K562 (cell line): ENCODE results near the gene CLDN5. TPM values are rescaled to one million over a fixed set of nuclear protein-coding genes. Genes with fewer than 3 reads are reported as not detected.

Experiments used
- CBFA2T2 ChIP-seq: fragments of 450-650 bp; conservative IDR thresholded peaks from 2 replicates; pipeline ENCODE4 v1.6.1; 2017; ENCODE audit warnings: mild to moderate bottlenecking
- CHD2 ChIP-seq: IDR thresholded peaks from 2 replicates; pipeline ENCODE4 v1.6.1; 2011; ENCODE audit warnings: low read depth, low read length
- ELF2 ChIP-seq: fragments of 250-450 bp; sonication (Bioruptor Pico); IDR thresholded peaks from 2 replicates; pipeline ENCODE4 v1.5.0; 2021; ENCODE audit warnings: mild to moderate bottlenecking
- FOXM1 ChIP-seq, 2 experiments: fragments of 450-650 bp in 1 of 2; sonication (generic) in 1 of 2; formaldehyde crosslinking in 1 of 2; IDR thresholded peaks; 2 replicates each; pipeline versions ENCODE4 v1.6.1 to v1.9.0; 2017 to 2022; ENCODE audit warnings: low read depth in 2 of 2, mild to moderate bottlenecking in 2 of 2, missing genetic modification reagents in 1 of 2, moderate library complexity in 1 of 2
- HNRNPK ChIP-seq: fragments of 200-400 bp; formaldehyde crosslinking; IDR thresholded peaks from one replicate; pipeline ENCODE4 v1.6.1; 2018; ENCODE audit warnings: mild to moderate bottlenecking, low read depth, low read length; ENCODE audit not compliant: poor library complexity, severe bottlenecking
- MAZ ChIP-seq, 2 experiments: fragments of 450-650 bp in 1 of 2; sonication (generic) in 1 of 2; formaldehyde crosslinking; IDR thresholded peaks in 1 of 2; conservative IDR thresholded peaks in 1 of 2; 2 replicates each; pipeline versions ENCODE4 v1.4.0 to v1.5.0; 2020; ENCODE audit warnings: mild to moderate bottlenecking in 1 of 2, missing genetic modification reagents in 1 of 2
- MTF1 ChIP-seq: fragments of 250-450 bp; sonication (Bioruptor Pico); IDR thresholded peaks from 2 replicates; pipeline ENCODE4 v1.9.0; 2021; ENCODE audit warnings: moderate library complexity, mild to moderate bottlenecking, inconsistent platforms, borderline replicate concordance
- NEUROD1 ChIP-seq: fragments of 150-350 bp; IDR thresholded peaks from 2 replicates; pipeline ENCODE4 v1.6.1; 2014; ENCODE audit warnings: borderline replicate concordance, low read length, low read depth; ENCODE audit not compliant: partially characterized antibody
- PHF8 ChIP-seq: fragments of 200-600 bp; sonication (generic); IDR thresholded peaks from 2 replicates; pipeline ENCODE4 v1.6.1; 2012; ENCODE audit warnings: mixed run types, mild to moderate bottlenecking, inconsistent platforms, low read length, moderate library complexity, borderline replicate concordance
- PYGO2 ChIP-seq: fragments of 450-650 bp; IDR thresholded peaks from 2 replicates; pipeline ENCODE4 v1.6.1; 2016; ENCODE audit warnings: mild to moderate bottlenecking, missing genetic modification characterization, moderate library complexity, missing compliant biosample characterization
- RFX1 ChIP-seq: fragments of 450-650 bp; IDR thresholded peaks from 2 replicates; pipeline ENCODE4 v1.6.1; 2016; ENCODE audit warnings: mild to moderate bottlenecking, moderate library complexity
- RFX5 ChIP-seq: IDR thresholded peaks from 2 replicates; pipeline ENCODE4 v1.6.1; 2011; ENCODE audit warnings: low read depth, mild to moderate bottlenecking, improper control_type of control experiment, low read length
- RNF2 ChIP-seq: sonication (generic); IDR thresholded peaks from 2 replicates; pipeline ENCODE4 v1.6.1; 2016
- TAF7 ChIP-seq: fragments of 450-650 bp; IDR thresholded peaks from 2 replicates; pipeline ENCODE4 v1.6.1; 2016; ENCODE audit warnings: missing genetic modification characterization, missing compliant biosample characterization
- TCFL5 ChIP-seq: fragments of 250-450 bp; sonication (Bioruptor Pico); conservative IDR thresholded peaks from 2 replicates; pipeline ENCODE4 v1.6.1; 2021; ENCODE audit warnings: mild to moderate bottlenecking, moderate library complexity, matching md5 sums
- YY1 ChIP-seq, 3 experiments: IDR thresholded peaks; 2 replicates each; pipeline ENCODE4 v1.6.1; 2011; ENCODE audit warnings: low read length in 2 of 3, mild to moderate bottlenecking in 2 of 3, moderate library complexity in 2 of 3, borderline replicate concordance in 1 of 3, control low read depth in 1 of 3, low read depth in 1 of 3; ENCODE audit not compliant: insufficient read depth in 3 of 3, insufficient replicate concordance in 2 of 3, control insufficient read depth in 1 of 3, insufficient read length in 1 of 3; ENCODE audit errors: extremely low read depth in 1 of 3
- ZNF133 ChIP-seq: fragments of 250-450 bp; sonication (Bioruptor Pico); IDR thresholded peaks from 2 replicates; pipeline ENCODE4 v1.4.0; 2020; ENCODE audit warnings: mild to moderate bottlenecking
- ZNF311 ChIP-seq: fragments of 250-450 bp; sonication (Bioruptor Pico); IDR thresholded peaks from 2 replicates; pipeline ENCODE4 v1.4.0; 2020; ENCODE audit warnings: mild to moderate bottlenecking, moderate library complexity
- polyA plus RNA-seq, 8 experiments: library from polyadenylated mRNA; depleted of rRNA in 4 of 8; stranded (reverse) in 5 of 8; unstranded in 3 of 8; fragments of >200 nt; fragmentation: Nextera tagmentation in 2 of 8; fragmentation: Illumina TruSeq in 1 of 8; extraction: Ambion mirVana in 2 of 8; extraction: Trizol in 1 of 8; gene quantifications; 2 replicates each; pipeline versions ENCODE4 v1.2.1 to v1.2.3, GENCODE V29; 2011 to 2014; ENCODE audit warnings: inconsistent platforms in 1 of 8, missing spikeins in 1 of 8
- total RNA-seq, 7 experiments: library from RNA; depleted of rRNA in 6 of 7; stranded (reverse); fragments of >200 nt in 6 of 7; fragmentation: Illumina TruSeq in 2 of 7; extraction: Trizol in 2 of 7; gene quantifications; 2 replicates each; pipeline versions ENCODE4 v1.2.1 to v1.2.3, GENCODE V29; 2011 to 2021; ENCODE audit warnings: low replicate concordance in 1 of 7
- TF ChIP-seq, protein P1 (sequence below): fragments of 250-450 bp; sonication (Bioruptor Pico); IDR thresholded peaks from 2 replicates; pipeline ENCODE4 v1.5.1; 2021; ENCODE audit warnings: mild to moderate bottlenecking
- TF ChIP-seq, protein P2 (sequence below): fragments of 450-650 bp; conservative IDR thresholded peaks from 2 replicates; pipeline ENCODE4 v1.6.1; 2016; ENCODE audit warnings: missing genetic modification characterization, low read depth, mild to moderate bottlenecking, control low read depth, missing compliant biosample characterization
- TF ChIP-seq, protein P3 (sequence below): fragments of 250-450 bp; sonication (Bioruptor Pico); IDR thresholded peaks from 2 replicates; pipeline ENCODE4 v1.4.0; 2020

The CLDN5 gene
- total and polyA plus RNA-seq, 9 of the 15 experiments (the other 6 are each of a cell fraction or from before 2014, with no cell fraction given) = 0.20 TPM; not detected in 8

DNA sequence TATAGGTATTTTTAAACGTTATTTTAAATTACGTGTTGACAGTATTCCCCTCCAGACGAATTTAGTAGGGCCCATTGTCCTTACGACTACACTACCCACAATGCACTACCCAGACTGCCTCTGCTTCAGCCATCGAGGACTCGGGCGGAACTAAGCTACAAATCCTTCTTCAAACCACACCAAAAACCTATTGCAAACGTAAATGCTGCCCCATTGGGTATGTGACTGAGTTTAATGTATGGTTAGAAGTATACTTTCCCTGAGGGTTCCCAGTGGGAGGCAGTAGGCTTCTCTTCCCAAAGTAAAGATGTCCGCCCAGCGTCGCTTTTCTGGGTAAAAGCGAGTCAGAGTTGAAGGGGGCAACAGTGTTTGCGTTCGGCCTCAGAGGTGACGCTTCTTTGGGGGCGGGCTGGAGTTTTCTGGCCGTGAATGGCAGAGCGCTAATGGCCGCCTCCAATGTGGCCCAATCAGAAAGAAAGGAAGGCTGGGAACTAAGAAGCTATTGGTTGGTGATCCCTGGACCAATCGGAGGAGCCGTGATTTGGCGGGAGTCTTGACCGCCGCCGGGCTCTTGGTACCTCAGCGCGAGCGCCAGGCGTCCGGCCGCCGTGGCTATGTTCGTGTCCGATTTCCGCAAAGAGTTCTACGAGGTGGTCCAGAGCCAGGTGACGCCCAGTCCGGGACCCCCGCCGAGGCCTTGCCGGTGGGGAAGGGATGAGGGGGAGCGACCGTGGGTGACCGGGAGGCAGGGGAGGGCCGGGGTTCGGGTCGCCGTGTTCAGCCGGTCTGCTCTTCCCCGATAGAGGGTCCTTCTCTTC lies 44.6 kb downstream of the CLDN5 start, which contains the start of gene CDC45 (continued):
- TF ChIP-seq FOXM1 (IDR thresholded peaks at IDR 0.05; ENCODE audit: low read depth) (no peak), FOXM1 (CRISPR knock-in tag; IDR thresholded peaks at IDR 0.05; ENCODE audit: low read depth) (no peak), CBFA2T2 (no peak), RFX5 (peak; percentile 70; the same call in 1 of the 2 replicates), NEUROD1 (no peak), YY1 (IDR thresholded peaks at IDR 0.05; ENCODE audit: borderline replicate concordance in 1 of 3, control insufficient read depth in 1 of 3, extremely low read depth in 1 of 3, insufficient read depth in 3 of 3, insufficient read length in 1 of 3, insufficient replicate concordance in 2 of 3, low read depth in 1 of 3, low read length in 2 of 3) (peak in 1 of 3 experiments; percentile 99), PHF8 (peak; percentile 98; the same call in 1 of the 2 replicates), ZNF311 (CRISPR knock-in tag) (peak; percentile 96), TCFL5 (CRISPR knock-in tag) (peak; percentile 84), ZNF133 (CRISPR knock-in tag) (peak; percentile 52; the same call in 1 of the 2 replicates), MAZ (CRISPR knock-in tag; conservative IDR thresholded peaks at IDR 0.05 in 1 of 2, IDR thresholded peaks at IDR 0.05 in 1 of 2) (peak; percentile 81 to 97), RNF2 (no peak), HNRNPK (no peak), RFX1 (no peak), TAF7 (tag) (peak; percentile 87), ELF2 (CRISPR knock-in tag) (peak; percentile 100), CHD2 (peak; percentile 88), PYGO2 (peak; percentile 94), MTF1 (CRISPR knock-in tag) (no peak)
- TF ChIP-seq, protein P1, sequence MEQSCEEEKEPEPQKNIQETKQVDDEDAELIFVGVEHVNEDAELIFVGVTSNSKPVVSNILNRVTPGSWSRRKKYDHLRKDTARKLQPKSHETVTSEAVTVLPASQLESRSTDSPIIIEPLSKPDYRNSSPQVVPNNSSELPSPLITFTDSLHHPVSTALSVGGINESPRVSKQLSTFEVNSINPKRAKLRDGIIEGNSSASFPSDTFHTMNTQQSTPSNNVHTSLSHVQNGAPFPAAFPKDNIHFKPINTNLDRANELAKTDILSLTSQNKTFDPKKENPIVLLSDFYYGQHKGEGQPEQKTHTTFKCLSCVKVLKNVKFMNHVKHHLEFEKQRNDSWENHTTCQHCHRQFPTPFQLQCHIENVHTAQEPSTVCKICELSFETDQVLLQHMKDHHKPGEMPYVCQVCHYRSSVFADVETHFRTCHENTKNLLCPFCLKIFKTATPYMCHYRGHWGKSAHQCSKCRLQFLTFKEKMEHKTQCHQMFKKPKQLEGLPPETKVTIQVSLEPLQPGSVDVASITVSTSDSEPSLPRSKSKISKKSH (CRISPR knock-in tag) = peak; percentile 57; the same call in 1 of the 2 replicates
- TF ChIP-seq, protein P2, sequence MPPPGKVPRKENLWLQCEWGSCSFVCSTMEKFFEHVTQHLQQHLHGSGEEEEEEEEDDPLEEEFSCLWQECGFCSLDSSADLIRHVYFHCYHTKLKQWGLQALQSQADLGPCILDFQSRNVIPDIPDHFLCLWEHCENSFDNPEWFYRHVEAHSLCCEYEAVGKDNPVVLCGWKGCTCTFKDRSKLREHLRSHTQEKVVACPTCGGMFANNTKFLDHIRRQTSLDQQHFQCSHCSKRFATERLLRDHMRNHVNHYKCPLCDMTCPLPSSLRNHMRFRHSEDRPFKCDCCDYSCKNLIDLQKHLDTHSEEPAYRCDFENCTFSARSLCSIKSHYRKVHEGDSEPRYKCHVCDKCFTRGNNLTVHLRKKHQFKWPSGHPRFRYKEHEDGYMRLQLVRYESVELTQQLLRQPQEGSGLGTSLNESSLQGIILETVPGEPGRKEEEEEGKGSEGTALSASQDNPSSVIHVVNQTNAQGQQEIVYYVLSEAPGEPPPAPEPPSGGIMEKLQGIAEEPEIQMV (tag) = peak; percentile 86; the same call in 1 of the 2 replicates
- TF ChIP-seq, protein P3, sequence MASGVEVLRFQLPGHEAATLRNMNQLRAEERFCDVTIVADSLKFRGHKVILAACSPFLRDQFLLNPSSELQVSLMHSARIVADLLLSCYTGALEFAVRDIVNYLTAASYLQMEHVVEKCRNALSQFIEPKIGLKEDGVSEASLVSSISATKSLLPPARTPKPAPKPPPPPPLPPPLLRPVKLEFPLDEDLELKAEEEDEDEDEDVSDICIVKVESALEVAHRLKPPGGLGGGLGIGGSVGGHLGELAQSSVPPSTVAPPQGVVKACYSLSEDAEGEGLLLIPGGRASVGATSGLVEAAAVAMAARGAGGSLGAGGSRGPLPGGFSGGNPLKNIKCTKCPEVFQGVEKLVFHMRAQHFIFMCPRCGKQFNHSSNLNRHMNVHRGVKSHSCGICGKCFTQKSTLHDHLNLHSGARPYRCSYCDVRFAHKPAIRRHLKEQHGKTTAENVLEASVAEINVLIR = peak; percentile 96
